ENCODE results near the gene NTM. TPM values are rescaled to one million over a fixed set of nuclear protein-coding genes. Genes with fewer than 3 reads are reported as not detected.

NTM gene
- total RNA-seq, 1 donor from 2014 or later, result not detected

GRCh38 chr11:131601586-131601985, 231.2 kb downstream of the NTM start:
- DNase-seq, result no peak
- TF ChIP-seq, protein P1, sequence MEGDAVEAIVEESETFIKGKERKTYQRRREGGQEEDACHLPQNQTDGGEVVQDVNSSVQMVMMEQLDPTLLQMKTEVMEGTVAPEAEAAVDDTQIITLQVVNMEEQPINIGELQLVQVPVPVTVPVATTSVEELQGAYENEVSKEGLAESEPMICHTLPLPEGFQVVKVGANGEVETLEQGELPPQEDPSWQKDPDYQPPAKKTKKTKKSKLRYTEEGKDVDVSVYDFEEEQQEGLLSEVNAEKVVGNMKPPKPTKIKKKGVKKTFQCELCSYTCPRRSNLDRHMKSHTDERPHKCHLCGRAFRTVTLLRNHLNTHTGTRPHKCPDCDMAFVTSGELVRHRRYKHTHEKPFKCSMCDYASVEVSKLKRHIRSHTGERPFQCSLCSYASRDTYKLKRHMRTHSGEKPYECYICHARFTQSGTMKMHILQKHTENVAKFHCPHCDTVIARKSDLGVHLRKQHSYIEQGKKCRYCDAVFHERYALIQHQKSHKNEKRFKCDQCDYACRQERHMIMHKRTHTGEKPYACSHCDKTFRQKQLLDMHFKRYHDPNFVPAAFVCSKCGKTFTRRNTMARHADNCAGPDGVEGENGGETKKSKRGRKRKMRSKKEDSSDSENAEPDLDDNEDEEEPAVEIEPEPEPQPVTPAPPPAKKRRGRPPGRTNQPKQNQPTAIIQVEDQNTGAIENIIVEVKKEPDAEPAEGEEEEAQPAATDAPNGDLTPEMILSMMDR (IDR thresholded peaks at IDR 0.05), result no peak
- Mint-ChIP-seq H3K36me3 (ENCODE audit: low read depth) (no peaks in the 10 kb centered on the region), H3K9me3 (peaks cover 5% of the 10 kb centered on the region), H3K4me3 (no peak overlapping the region), H3K27me3 (no peaks in the 10 kb centered on the region), H3K4me1 (no peaks in the 10 kb centered on the region), H3K27ac (no peak overlapping the region)
- ChIA-PET POLR2A (no interaction called here), CTCF (no interaction called here)
- ATAC-seq (ENCODE audit: low read depth), result no peak
- intact Hi-C loops (cut with micrococcal nuclease), result no loop called here

DNA sequence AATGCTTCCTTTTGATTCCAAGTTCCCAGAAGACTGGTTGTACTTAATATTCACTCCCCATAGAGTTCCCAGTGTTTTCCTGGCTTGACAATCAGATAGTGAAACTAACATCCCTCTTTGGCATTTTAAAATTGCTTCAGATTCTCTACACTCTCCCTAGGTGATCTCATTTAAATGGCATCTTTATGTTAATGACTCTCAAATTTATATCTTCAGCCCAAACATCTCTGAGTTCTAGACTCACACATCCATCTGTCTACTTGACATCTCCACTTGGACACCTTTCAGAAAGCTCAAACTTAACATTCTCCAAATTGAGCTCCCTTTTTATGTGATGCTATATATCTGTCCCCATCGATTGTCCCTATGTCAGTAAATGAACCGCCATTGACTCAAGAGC, 232.0 kb downstream of the NTM start:
- TF ChIP-seq, protein P1 (IDR thresholded peaks at IDR 0.05), result no peak
- intact Hi-C loops (cut with micrococcal nuclease), result no loop called here
- POLR2A ChIA-PET, result no interaction called here
- CTCF ChIA-PET, result no interaction called here
- Mint-ChIP-seq H3K27ac (no peak overlapping the region), H3K4me1 (no peaks in the 10 kb centered on the region), H3K4me3 (no peak overlapping the region), H3K36me3 (ENCODE audit: low read depth) (no peaks in the 10 kb centered on the region), H3K9me3 (peaks cover 5% of the 10 kb centered on the region), H3K27me3 (no peaks in the 10 kb centered on the region)
- no peak for DNase-seq
- no peak for ATAC-seq (ENCODE audit: low read depth)

GRCh38 chr11:131606811-131607335, 236.5 kb downstream of the NTM start:
- Mint-ChIP-seq H3K36me3 (ENCODE audit: low read depth) (no peaks in the 10 kb centered on the region), H3K27ac (no peak overlapping the region), H3K4me1 (no peaks in the 10 kb centered on the region), H3K27me3 (no peaks in the 10 kb centered on the region), H3K4me3 (no peak overlapping the region), H3K9me3 (peaks cover 6% of the 10 kb centered on the region)
- DNase-seq, result no peak
- intact Hi-C loops (cut with micrococcal nuclease), result no loop called here
- TF ChIP-seq, protein P1 (IDR thresholded peaks at IDR 0.05), result no peak
- ATAC-seq (ENCODE audit: low read depth), result no peak
- CTCF ChIA-PET, result no interaction called here
- POLR2A ChIA-PET, result no interaction called here

- TF ChIP-seq, protein P1 (IDR thresholded peaks at IDR 0.05), result no peak
- H3K27me3 Mint-ChIP-seq, result no peaks in the 10 kb centered on the region
- CTCF ChIA-PET, result no interaction called here
- ATAC-seq (ENCODE audit: low read depth) (no peak), DNase-seq (no peak)
- intact Hi-C loops (cut with micrococcal nuclease), result no loop called here
- no peaks in the 10 kb centered on the region for H3K4me1 Mint-ChIP-seq
- no peak overlapping the region for H3K27ac Mint-ChIP-seq
- POLR2A ChIA-PET, result no interaction called here
- no peaks in the 10 kb centered on the region for H3K36me3 Mint-ChIP-seq (ENCODE audit: low read depth)
- peaks cover 2% of the 10 kb centered on the region for H3K9me3 Mint-ChIP-seq
- no peak overlapping the region for H3K4me3 Mint-ChIP-seq
These were observed 238.9 kb downstream of the NTM start for GRCh38 chr11:131609337-131609736.

DNA sequence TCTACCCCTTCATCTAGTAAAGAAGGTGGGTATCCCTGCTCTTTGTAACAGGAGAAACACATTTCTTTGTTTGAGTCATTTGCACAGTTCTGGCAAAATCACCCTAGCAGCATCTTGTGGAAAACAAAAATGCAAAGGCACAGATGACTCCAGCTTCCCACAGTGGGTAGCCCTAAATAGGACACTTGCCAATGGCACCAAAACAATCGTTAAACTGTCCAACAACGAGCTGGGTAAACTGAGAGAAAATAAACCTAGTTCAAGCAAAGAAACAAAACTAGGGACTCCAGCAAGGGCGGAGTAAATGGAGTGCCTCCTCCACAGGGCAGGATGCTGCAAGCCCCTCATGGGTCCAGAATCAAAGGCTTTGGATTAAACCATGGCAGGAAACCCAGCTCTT, 239.5 kb downstream of the NTM start:
- DNase-seq, result no peak
- intact Hi-C loops (cut with micrococcal nuclease), result no loop called here
- ChIA-PET POLR2A (no interaction called here), CTCF (no interaction called here)
- Mint-ChIP-seq H3K9me3 (peaks cover 1% of the 10 kb centered on the region), H3K4me1 (no peaks in the 10 kb centered on the region), H3K4me3 (no peak overlapping the region), H3K27me3 (no peaks in the 10 kb centered on the region), H3K36me3 (ENCODE audit: low read depth) (no peaks in the 10 kb centered on the region), H3K27ac (no peak overlapping the region)
- no peak for ATAC-seq (ENCODE audit: low read depth)
- TF ChIP-seq, protein P1 (IDR thresholded peaks at IDR 0.05), result no peak
